Pancreas (tissue), 10 donors: ENCODE measurements around the gene B4GALT6. TPM values are rescaled to one million over a fixed set of nuclear protein-coding genes. Genes with fewer than 3 reads are reported as not detected.

Experiments
- ATAC-seq, 4 donors: fragments of 200-7000 bp; cut with Tn5 transposase; one replicate each; pipeline versions ENCODE4 v1.8.0 to v1.9.1; 2020; ENCODE audit warnings: mild to moderate bottlenecking in 4 of 4, moderate library complexity in 4 of 4
- DNase-seq, 6 donors: peaks; one replicate each; pipeline ENCODE4 v3.0.0-alpha.2; 2020
- FAIRE-seq: peaks from 2 replicates; lab custom pipeline; 2012; peaks lifted over from hg19 to GRCh38; lab: Jason Lieb, UNC
- H3K27ac ChIP-seq, 4 donors: fragments of 200-600 bp; sonication (generic); 1 replicate in 3 of 4; 2 replicates in 1 of 4; pipeline versions ENCODE4 v1.5.0 to v1.8.0; 2020
- H3K27me3 ChIP-seq, 4 donors: fragments of 200-600 bp; one replicate each; pipeline ENCODE4 v1.8.0; 2021
- H3K36me3 ChIP-seq, 3 donors: fragments of 200-600 bp; sonication (generic) in 1 of 3; one replicate each; pipeline versions ENCODE4 v1.5.0 to v1.8.0; 2020 to 2021
- H3K4me1 ChIP-seq, 3 donors: fragments of 200-600 bp; one replicate each; pipeline ENCODE4 v1.8.0; 2021
- H3K4me3 ChIP-seq, 4 donors: fragments of 200-600 bp; sonication (generic) in 2 of 4; one replicate each; pipeline versions ENCODE4 v1.5.0 to v1.8.0; 2020 to 2021
- H3K9me3 ChIP-seq, 4 donors: fragments of 200-600 bp; one replicate each; pipeline ENCODE4 v1.8.0; 2021
- WGBS, 2 donors: extraction: QIAGEN DNeasy Blood & Tissue Kit; methylation state at CpG; one replicate each; pipeline ENCODE4 v1.1.7; 2013; 5-methylcytosine and 5-hydroxymethylcytosine counted together
- intact Hi-C, 3 donors: fragments of 100-400 bp; cut with DNase I; formaldehyde crosslinking; loops; one replicate each; pipeline versions ENCODE4 v1.11.1 to v1.14.2; 2022
- polyA plus RNA-seq, 2 donors: library from polyadenylated mRNA; stranded (reverse); fragments of 200-250 nt; gene quantifications; one replicate each; pipeline ENCODE4 v1.2.3, GENCODE V29; 2013
- total RNA-seq, 6 donors: library from RNA; stranded (reverse); fragmentation: NEBNext Ultra II Directional in 4 of 6; extraction: Animal tissue kit (Norgen Biotek cat#: 25700) in 4 of 6; gene quantifications; one replicate each; pipeline versions ENCODE4 v1.2.1 to v1.2.4, GENCODE V29; 2021 to 2023
- TF ChIP-seq, protein P1 (sequence below), 4 donors: fragments of 200-600 bp; sonication (generic) in 3 of 4; IDR thresholded peaks; one replicate each; pipeline versions ENCODE4 v1.5.0 to v1.8.0; 2021; ENCODE audit warnings: antibody characterized with exemption in 4 of 4
- donor health status: healthy with polysubstance abuse.
- donor health status: DM: no; HTN: no; CAD: no; lungs with moderate emphysema.
- donor health status: DM: no; HTN: no; CAD: no.
- donor health status: control.
- donor health status: control.
- donor health status: Bipolar disorder and iron deficiency.
- donor health status: DM: yes; HTN: yes; CAD: no.
- donor health status: DM: no; HTN: no; CAD: no.
- donor health status: DM: no; HTN: no; CAD: no.
- donor health status: DM: yes; HTN: yes; CAD: no.

B4GALT6 gene
- total and polyA plus RNA-seq, 8 donors, result 0.79 to 4.6 (median 2.8) TPM

DNA sequence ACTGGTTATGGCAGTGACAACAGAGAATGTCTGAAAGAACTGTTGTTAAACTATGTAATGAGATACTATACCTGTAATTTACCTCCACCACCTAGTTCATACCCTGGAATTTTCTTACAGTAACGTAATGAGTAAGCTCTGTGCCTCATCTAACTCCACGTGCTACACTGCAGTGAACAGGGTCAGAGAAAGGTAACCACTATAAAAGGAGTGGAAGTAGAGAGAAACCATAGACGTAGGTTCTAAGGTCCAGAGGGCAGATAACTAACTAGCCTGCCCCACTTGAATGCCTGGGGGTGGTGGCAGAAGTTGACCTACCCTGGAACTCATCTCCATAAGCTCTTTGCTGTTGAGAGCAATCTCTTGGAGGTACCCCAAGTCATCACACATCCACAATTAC lies 32.0 kb upstream of the B4GALT6 start:
- H3K36me3 ChIP-seq, result no peaks in the 10 kb centered on the region
- H3K4me1 ChIP-seq, result no peaks in the 10 kb centered on the region
- TF ChIP-seq, protein P1, sequence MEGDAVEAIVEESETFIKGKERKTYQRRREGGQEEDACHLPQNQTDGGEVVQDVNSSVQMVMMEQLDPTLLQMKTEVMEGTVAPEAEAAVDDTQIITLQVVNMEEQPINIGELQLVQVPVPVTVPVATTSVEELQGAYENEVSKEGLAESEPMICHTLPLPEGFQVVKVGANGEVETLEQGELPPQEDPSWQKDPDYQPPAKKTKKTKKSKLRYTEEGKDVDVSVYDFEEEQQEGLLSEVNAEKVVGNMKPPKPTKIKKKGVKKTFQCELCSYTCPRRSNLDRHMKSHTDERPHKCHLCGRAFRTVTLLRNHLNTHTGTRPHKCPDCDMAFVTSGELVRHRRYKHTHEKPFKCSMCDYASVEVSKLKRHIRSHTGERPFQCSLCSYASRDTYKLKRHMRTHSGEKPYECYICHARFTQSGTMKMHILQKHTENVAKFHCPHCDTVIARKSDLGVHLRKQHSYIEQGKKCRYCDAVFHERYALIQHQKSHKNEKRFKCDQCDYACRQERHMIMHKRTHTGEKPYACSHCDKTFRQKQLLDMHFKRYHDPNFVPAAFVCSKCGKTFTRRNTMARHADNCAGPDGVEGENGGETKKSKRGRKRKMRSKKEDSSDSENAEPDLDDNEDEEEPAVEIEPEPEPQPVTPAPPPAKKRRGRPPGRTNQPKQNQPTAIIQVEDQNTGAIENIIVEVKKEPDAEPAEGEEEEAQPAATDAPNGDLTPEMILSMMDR (IDR thresholded peaks at IDR 0.05), result no peak
- H3K27ac ChIP-seq, result no peak overlapping the region
- DNase-seq (no peak), FAIRE-seq (no peak), ATAC-seq (no peak)
- H3K27me3 ChIP-seq, result no peaks in the 10 kb centered on the region
- H3K4me3 ChIP-seq, result no peak overlapping the region
- 68 to 73% methylated on average over 3 of the region's 3 CpGs for WGBS, 2 donors
- no peaks in the 10 kb centered on the region for H3K9me3 ChIP-seq
- intact Hi-C loops, result loop anchor here in 1 of 3 donors (10.0 kb wide), 1 partner anchor 162 kb away; no protein-coding TSS in a partner anchor

DNA sequence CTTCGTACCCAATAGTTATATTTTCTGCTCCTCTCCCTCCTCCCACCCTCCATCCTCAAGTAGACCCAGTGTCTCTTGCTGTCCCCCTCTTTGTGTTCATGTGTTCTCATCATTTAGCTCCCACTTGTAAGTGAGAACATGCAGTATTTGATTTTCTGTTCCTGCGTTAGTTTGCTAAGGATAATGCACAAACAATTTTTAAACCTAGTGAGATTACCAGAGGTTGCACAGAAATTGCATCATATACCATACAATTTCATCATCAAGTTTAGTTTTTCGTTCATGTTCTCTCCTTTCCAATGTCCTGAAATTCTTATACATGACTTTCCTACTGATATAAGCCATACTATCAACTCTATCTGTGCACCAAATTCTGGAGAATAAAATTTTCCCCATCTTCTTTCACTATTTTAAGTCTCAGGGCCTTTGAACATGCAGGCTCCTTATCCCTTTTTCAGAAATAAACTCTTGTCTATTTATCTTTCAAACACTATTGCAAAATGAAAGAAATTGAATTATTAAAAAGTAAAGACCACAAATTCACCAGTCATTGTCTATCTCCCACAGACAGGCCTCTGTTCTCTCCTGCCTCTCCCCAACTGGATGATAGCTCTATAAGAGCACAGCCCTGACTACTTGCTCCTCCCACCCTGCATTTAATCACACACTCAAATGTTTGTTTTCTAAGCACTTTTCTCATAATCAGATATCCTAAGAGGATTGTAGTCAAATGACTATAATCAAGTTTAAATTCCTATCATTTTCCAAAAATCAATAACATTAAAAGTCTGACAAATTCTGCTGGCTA lies 27.2 kb upstream of the B4GALT6 start:
- Histone ChIP-seq H3K27me3 (no peaks in the 10 kb centered on the region), H3K27ac (no peak overlapping the region), H3K9me3 (no peaks in the 10 kb centered on the region), H3K4me1 (no peaks in the 10 kb centered on the region), H3K36me3 (no peaks in the 10 kb centered on the region), H3K4me3 (no peak overlapping the region)
- WGBS, 2 donors, result 67 to 72% methylated on average over 3 of the region's 3 CpGs
- TF ChIP-seq, protein P1 (IDR thresholded peaks at IDR 0.05), result no peak
- intact Hi-C loops, result loop anchor here in 2 of 3 donors (5.0 to 10.0 kb wide), 2 partner anchors 144 to 157 kb away; no protein-coding TSS in a partner anchor
- DNase-seq, result no peak
- no peak for ATAC-seq
- FAIRE-seq, result no peak

DNA sequence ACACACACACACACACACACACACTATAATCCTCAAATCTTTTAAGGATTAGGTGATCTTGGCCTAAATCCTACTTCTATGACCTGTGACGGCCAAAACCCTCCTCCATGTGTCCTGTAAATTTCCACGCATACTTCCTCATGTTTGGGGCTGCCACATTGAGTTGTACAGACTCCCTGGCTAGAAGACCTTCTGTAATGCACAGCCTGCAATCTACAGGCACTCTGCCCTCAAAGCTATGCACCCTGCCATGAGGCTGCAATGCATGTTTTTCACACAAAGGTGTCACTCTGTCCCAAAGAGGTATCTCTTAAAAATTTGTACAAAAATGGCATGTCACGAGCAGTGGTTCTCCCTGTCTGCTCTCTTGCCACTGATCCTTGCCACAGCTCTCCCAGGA lies 26.4 kb upstream of the B4GALT6 start:
- Histone ChIP-seq H3K27ac (no peak overlapping the region), H3K4me3 (no peak overlapping the region), H3K36me3 (no peaks in the 10 kb centered on the region), H3K27me3 (no peaks in the 10 kb centered on the region), H3K9me3 (no peaks in the 10 kb centered on the region), H3K4me1 (no peaks in the 10 kb centered on the region)
- 68 to 74% methylated on average over 3 of the region's 3 CpGs for WGBS, 2 donors
- intact Hi-C loops, result loop anchor here in 2 of 3 donors (5.0 to 10.0 kb wide), 2 partner anchors 144 to 156 kb away; no protein-coding TSS in a partner anchor
- no peak for DNase-seq
- TF ChIP-seq, protein P1 (IDR thresholded peaks at IDR 0.05), result no peak
- ATAC-seq, result no peak
- no peak for FAIRE-seq

DNA sequence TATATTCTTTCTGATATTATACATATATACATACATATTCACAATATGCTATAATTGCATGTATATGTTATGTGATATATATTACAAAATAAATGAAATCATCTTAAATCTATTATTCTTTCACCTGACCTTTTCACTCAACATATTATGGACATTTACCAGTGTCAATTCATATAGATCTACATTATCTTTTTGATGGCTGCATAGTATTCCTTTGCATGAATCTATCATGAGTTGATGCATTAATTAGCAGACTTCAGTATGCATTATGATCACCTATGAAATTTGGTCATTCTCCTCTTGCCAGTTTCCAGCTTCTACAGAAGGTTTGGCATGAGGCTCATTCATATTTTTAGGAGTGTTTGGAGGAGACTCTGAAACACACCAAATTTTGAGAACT lies 23.4 kb upstream of the B4GALT6 start:
- Histone ChIP-seq H3K4me1 (no peaks in the 10 kb centered on the region), H3K27ac (no peak overlapping the region), H3K9me3 (no peaks in the 10 kb centered on the region), H3K27me3 (no peaks in the 10 kb centered on the region), H3K36me3 (no peaks in the 10 kb centered on the region), H3K4me3 (no peak overlapping the region)
- ATAC-seq, result no peak
- intact Hi-C loops, result no loop called here
- DNase-seq, result no peak
- TF ChIP-seq, protein P1 (IDR thresholded peaks at IDR 0.05), result no peak
- FAIRE-seq, result no peak

DNA sequence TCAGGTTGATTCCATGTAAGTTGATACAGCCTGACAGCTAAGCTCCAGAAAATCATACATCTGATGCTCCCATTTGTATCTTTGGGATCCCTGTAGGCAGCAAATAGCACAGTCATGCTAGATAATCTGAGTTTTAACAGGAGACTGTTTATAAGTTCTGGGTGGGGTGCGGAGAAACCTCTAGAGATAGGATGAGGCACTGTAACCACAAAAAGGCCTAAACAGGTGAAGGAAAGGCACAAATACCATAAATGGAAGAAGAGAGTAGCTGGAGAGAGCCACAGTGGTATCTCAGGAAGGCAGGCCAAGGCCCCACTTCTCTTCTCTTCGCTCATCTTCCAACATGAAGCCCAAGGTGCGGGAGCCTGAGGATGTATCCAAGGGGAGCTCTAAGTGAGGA lies 18.1 kb upstream of the B4GALT6 start:
- WGBS, 2 donors, result 93 to 100% methylated on average over 3 of the region's 3 CpGs
- intact Hi-C loops, result no loop called here
- no peak for ATAC-seq

More for the DNA sequence above, 18.1 kb upstream of the B4GALT6 start:
- H3K9me3 ChIP-seq, result no peaks in the 10 kb centered on the region
- DNase-seq (no peak), FAIRE-seq (no peak)
- no peak overlapping the region for H3K4me3 ChIP-seq
- TF ChIP-seq, protein P1 (IDR thresholded peaks at IDR 0.05), result no peak
- no peaks in the 10 kb centered on the region for H3K36me3 ChIP-seq
- H3K4me1 ChIP-seq, result no peaks in the 10 kb centered on the region
- H3K27me3 ChIP-seq, result no peaks in the 10 kb centered on the region
- H3K27ac ChIP-seq, result no peak overlapping the region
